Gastrocnemius medialis (tissue), 4 donors: ENCODE data around the gene POC1A. TPM values are rescaled to one million over a fixed set of nuclear protein-coding genes. Genes with fewer than 3 reads are reported as not detected.
"Not testable (repeated sequence)": the region's sequence is repeated elsewhere in the genome, so short reads cannot be mapped to it uniquely, and the experiment has no call there.

Experiments
- ATAC-seq, 2 donors: fragments of 150-250 bp; one replicate each; pipeline ENCODE4 v1.9.1; 2016
- DNase-seq, 2 donors: peaks; one replicate each; pipeline ENCODE4 v3.0.0-alpha.2; 2019
- H3K27ac ChIP-seq, 4 donors: fragments of 200-600 bp; sonication (generic); 1 replicate in 1 of 4; 2 replicates in 3 of 4; pipeline ENCODE4 v1.5.1; 2016 to 2018; ENCODE audit warnings: mild to moderate bottlenecking in 2 of 4, moderate library complexity in 1 of 4
- H3K27me3 ChIP-seq, 3 donors: fragments of 200-600 bp; sonication (generic) in 2 of 3; 1 replicate in 1 of 3; 2 replicates in 2 of 3; pipeline versions ENCODE4 v1.5.1 to v1.6.0; 2016 to 2019; ENCODE audit warnings: mild to moderate bottlenecking in 1 of 3, moderate library complexity in 1 of 3
- H3K36me3 ChIP-seq, 2 donors: fragments of 200-600 bp; sonication (generic) in 1 of 2; one replicate each; pipeline ENCODE4 v1.5.1; 2017 to 2018
- H3K4me1 ChIP-seq, 2 donors: fragments of 200-600 bp; sonication (generic) in 1 of 2; one replicate each; pipeline ENCODE4 v1.5.1; 2016 to 2017; ENCODE audit warnings: mild to moderate bottlenecking in 2 of 2
- H3K4me3 ChIP-seq, 4 donors: fragments of 200-600 bp; sonication (generic) in 3 of 4; 1 replicate in 1 of 4; 2 replicates in 3 of 4; pipeline ENCODE4 v1.5.1; 2016 to 2019; ENCODE audit warnings: mild to moderate bottlenecking in 2 of 4
- H3K9me3 ChIP-seq, 3 donors: fragments of 200-600 bp; sonication (generic) in 2 of 3; 1 replicate in 1 of 3; 2 replicates in 2 of 3; pipeline ENCODE4 v1.5.1; 2016 to 2019
- POLR2A ChIP-seq, 2 donors: fragments of 450-650 bp; IDR thresholded peaks; one replicate each; pipeline ENCODE4 v1.6.1; 2017; ENCODE audit warnings: antibody characterized with exemption in 2 of 2, mild to moderate bottlenecking in 2 of 2, moderate library complexity in 2 of 2
- in situ Hi-C, 4 donors: fragments of 200-750 bp; cut with MboI; loops; one replicate each; pipeline versions ENCODE4 v1.15.0 to v1.8.0; 2017; ENCODE audit warnings: low sequenced_read_pairs in 4 of 4
- intact Hi-C: fragments of 100-400 bp; cut with DNase I; formaldehyde crosslinking; loops from one replicate; pipeline ENCODE4 v1.15.1; 2023; ENCODE audit warnings: low total_unique reads
- total RNA-seq, 4 donors: library from RNA; depleted of rRNA; stranded (reverse); fragments of >200 nt; gene quantifications; one replicate each; pipeline versions ENCODE4 v1.1.0 to v1.2.3, GENCODE V29; 2016
- TF ChIP-seq, protein P1 (sequence below), 5 experiments: fragments of 450-650 bp in 3 of 5; fragments of 200-600 bp in 2 of 5; sonication (generic) in 2 of 5; IDR thresholded peaks in 4 of 5; conservative IDR thresholded peaks in 1 of 5; 1 replicate in 4 of 5; 2 replicates in 1 of 5; pipeline ENCODE4 v1.5.1; 2016 to 2019; ENCODE audit warnings: antibody characterized with exemption in 5 of 5, mild to moderate bottlenecking in 3 of 5, moderate library complexity in 3 of 5

POC1A gene
- total RNA-seq, 4 donors from 2014 or later = 0.51 to 3.2 (median 0.81) TPM

DNA sequence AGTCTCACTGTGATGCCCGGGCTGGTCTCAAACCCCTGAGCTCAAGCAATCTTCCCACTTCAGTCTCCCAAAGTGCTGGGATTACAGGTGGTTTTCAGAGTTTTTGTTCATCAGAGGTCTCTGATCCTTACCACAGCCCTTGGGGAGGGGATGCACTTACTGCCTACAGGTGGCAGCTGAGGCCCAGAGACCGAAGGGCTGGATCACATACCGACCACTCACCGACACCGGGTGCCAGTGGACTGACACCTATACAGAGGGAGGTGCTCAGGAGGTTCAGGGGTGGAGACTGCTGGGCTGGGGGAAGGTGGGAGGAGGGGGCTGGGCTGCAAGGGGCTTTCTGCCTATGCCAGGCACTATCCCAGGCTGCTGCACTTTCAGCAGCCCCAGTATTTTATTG is 117.4 kb downstream of the POC1A start:
- TF ChIP-seq, protein P1, sequence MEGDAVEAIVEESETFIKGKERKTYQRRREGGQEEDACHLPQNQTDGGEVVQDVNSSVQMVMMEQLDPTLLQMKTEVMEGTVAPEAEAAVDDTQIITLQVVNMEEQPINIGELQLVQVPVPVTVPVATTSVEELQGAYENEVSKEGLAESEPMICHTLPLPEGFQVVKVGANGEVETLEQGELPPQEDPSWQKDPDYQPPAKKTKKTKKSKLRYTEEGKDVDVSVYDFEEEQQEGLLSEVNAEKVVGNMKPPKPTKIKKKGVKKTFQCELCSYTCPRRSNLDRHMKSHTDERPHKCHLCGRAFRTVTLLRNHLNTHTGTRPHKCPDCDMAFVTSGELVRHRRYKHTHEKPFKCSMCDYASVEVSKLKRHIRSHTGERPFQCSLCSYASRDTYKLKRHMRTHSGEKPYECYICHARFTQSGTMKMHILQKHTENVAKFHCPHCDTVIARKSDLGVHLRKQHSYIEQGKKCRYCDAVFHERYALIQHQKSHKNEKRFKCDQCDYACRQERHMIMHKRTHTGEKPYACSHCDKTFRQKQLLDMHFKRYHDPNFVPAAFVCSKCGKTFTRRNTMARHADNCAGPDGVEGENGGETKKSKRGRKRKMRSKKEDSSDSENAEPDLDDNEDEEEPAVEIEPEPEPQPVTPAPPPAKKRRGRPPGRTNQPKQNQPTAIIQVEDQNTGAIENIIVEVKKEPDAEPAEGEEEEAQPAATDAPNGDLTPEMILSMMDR (IDR thresholded peaks at IDR 0.05 in 4 of 5, conservative IDR thresholded peaks at IDR 0.05 in 1 of 5) = no peak
- no peak for TF ChIP-seq POLR2A (IDR thresholded peaks at IDR 0.05)
- H3K4me3 ChIP-seq = no peak overlapping the region
- H3K4me1 ChIP-seq = peaks cover 28 to 29% of the 10 kb centered on the region in 2 donors
- in situ Hi-C loops = no loop called here
- H3K27ac ChIP-seq = no peak overlapping the region
- no peaks in the 10 kb centered on the region for H3K9me3 ChIP-seq
- no peaks in the 10 kb centered on the region for H3K36me3 ChIP-seq
- intact Hi-C loops = no loop called here
- H3K27me3 ChIP-seq = no peaks in the 10 kb centered on the region
- ATAC-seq (no peak), DNase-seq (no peak)

DNA sequence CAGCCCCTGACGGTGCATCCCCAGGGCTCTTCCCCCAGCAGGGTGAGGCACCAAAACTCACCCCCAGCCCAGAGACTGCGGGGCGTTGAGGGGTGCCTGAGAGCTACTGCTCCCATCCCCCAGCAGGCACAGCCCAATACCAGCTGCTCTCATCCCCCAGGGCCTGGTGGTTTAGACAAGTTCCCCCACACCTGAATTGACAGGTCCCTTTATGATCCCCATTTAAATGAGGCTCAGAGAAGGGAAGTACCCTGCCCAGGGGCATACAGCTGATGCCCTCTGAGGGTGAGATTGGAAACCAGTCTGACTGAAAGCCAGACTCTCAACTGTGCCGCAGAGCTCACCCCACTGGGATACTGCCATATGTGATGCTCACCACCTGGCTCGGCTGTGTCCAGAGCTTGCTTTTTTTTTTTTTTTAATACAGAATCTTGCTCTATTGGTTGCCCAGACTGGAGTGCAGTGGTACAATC is 118.0 kb downstream of the POC1A start:
- no peaks in the 10 kb centered on the region for H3K9me3 ChIP-seq
- H3K36me3 ChIP-seq = no peaks in the 10 kb centered on the region
- intact Hi-C loops = no loop called here
- H3K4me3 ChIP-seq = no peak overlapping the region
- H3K4me1 ChIP-seq = peaks cover 30% of the 10 kb centered on the region in 2 donors
- in situ Hi-C loops = no loop called here
- no peak for DNase-seq
- no peaks in the 10 kb centered on the region for H3K27me3 ChIP-seq
- TF ChIP-seq, protein P1 (IDR thresholded peaks at IDR 0.05 in 4 of 5, conservative IDR thresholded peaks at IDR 0.05 in 1 of 5) = no peak
- no peak for TF ChIP-seq POLR2A (IDR thresholded peaks at IDR 0.05)
- ATAC-seq = no peak
- no peak overlapping the region for H3K27ac ChIP-seq

DNA sequence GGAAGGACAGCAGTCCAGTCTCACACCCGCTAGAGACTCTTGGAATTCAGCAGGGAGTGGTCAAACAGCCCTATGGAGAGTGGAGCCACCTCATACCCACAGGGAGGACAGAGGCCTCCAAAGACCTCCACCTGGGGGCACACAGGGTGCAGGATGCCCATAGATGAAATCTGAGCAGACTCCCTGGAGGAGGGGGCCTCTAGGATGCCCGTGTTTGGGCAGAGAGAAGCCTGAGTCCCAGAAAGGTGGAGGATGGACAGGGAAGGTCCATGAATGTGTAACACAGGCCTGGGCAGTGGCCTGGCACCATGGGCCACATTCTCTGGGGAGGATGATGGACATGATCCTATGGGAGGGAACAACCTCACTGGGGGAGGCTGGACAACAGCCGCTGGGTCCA is 119.6 kb downstream of the POC1A start:
- DNase-seq (no peak), ATAC-seq (no peak)
- Histone ChIP-seq H3K27me3 (no peaks in the 10 kb centered on the region), H3K4me3 (no peak overlapping the region), H3K27ac (no peak overlapping the region), H3K36me3 (no peaks in the 10 kb centered on the region), H3K9me3 (no peaks in the 10 kb centered on the region), H3K4me1 (peaks cover 33 to 35% of the 10 kb centered on the region in 2 donors)
- intact Hi-C loops (no loop called here), in situ Hi-C loops (no loop called here)
- TF ChIP-seq POLR2A (IDR thresholded peaks at IDR 0.05) = no peak
- TF ChIP-seq, protein P1 (IDR thresholded peaks at IDR 0.05 in 4 of 5, conservative IDR thresholded peaks at IDR 0.05 in 1 of 5) = no peak

DNA sequence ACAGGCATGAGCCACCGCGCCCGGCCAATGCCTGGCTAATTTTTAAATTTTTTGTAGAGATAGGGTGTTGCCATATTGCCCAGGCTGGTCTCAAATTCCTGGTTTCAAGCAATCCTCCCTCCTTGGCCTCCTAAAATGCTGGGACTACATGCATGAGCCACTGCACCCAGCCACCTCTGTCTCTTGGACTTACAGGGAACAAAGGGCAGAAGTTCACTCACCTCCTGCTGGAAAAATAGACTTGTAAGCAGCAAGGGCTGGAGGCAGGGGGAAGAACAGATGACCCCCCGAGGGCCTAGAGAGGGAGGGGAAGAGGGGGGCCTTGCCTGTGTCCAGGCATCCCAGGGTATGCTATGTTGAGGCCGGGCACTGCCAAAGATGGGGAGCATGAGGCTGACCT is 120.0 kb downstream of the POC1A start:
- in situ Hi-C loops (no loop called here), intact Hi-C loops (no loop called here)
- Histone ChIP-seq H3K27me3 (no peaks in the 10 kb centered on the region), H3K36me3 (no peaks in the 10 kb centered on the region), H3K9me3 (no peaks in the 10 kb centered on the region), H3K4me3 (no peak overlapping the region), H3K4me1 (peaks cover 33 to 35% of the 10 kb centered on the region in 2 donors), H3K27ac (no peak overlapping the region)
- TF ChIP-seq POLR2A (IDR thresholded peaks at IDR 0.05) = no peak
- TF ChIP-seq, protein P1 (IDR thresholded peaks at IDR 0.05 in 4 of 5, conservative IDR thresholded peaks at IDR 0.05 in 1 of 5) = no peak
- no peak for DNase-seq
- ATAC-seq = no peak

DNA sequence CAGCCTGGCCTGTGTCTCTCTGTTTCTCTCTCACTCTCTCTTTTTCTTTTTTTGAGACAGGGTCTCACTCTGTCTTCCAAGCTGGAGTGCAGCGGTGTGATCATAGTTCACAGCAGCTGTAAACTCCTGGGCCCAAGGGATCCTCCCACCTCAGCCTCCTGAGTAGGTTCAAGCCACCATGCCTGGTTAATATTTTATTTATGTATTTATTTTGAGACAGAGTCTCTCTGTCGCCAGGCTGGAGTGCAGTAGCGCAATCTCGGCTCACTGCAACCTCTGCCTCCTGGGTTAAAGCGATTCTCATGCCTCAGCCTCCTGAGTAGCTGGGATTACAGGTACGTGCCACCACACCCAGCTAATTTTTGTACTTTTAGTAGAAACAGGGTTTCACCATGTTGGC is 120.5 kb downstream of the POC1A start:
- H3K4me3 ChIP-seq, DNase-seq, intact Hi-C loops, in situ Hi-C loops, H3K27me3 ChIP-seq, H3K36me3 ChIP-seq, ATAC-seq, H3K27ac ChIP-seq, H3K9me3 ChIP-seq: not testable (repeated sequence)
- peaks cover 37 to 39% of the 10 kb centered on the region in 2 donors for H3K4me1 ChIP-seq
